ENCODE data around the gene SOSTDC1.
"Not testable (repeated sequence)": the region's sequence is repeated elsewhere in the genome, so short reads cannot be mapped to it uniquely, and the experiment has no call there.

The SOSTDC1 gene

DNA sequence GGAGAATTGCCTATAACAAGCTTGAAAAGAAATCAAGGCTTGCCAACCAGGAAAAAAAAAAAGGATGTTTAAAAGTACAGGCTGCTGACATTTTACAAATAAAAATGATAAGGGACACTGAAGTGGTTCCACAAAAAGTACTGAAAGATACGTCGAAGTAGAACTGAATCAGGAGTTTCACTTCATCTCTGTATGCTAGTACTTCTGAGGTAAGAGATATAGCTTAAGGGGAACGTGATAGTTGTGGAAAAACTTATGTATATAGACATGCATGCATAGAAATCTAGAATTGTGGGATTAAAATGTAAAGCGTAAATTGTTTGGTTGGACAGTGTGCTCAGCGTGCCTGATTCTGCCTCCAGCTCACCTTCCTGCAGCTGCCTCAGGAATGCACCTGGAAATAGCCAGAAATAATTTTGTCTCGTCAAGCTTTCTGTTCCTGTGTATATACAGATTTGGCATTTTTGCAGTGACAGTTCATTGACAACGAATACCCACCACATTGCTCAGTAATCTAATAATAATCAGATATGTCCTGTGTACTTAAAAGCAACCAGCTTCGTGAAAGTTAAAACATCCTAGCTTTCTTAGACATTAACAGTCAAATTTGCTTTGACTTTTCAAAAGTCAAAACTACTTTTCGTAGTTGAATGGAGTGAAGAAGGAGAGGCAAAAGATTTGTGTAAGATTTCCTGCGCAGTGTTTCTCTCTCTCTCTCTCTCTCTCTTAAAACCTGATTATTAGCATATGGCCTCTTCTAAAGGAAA, 1.4 kb downstream of the SOSTDC1 start:
- TF ChIP-seq, protein P1, sequence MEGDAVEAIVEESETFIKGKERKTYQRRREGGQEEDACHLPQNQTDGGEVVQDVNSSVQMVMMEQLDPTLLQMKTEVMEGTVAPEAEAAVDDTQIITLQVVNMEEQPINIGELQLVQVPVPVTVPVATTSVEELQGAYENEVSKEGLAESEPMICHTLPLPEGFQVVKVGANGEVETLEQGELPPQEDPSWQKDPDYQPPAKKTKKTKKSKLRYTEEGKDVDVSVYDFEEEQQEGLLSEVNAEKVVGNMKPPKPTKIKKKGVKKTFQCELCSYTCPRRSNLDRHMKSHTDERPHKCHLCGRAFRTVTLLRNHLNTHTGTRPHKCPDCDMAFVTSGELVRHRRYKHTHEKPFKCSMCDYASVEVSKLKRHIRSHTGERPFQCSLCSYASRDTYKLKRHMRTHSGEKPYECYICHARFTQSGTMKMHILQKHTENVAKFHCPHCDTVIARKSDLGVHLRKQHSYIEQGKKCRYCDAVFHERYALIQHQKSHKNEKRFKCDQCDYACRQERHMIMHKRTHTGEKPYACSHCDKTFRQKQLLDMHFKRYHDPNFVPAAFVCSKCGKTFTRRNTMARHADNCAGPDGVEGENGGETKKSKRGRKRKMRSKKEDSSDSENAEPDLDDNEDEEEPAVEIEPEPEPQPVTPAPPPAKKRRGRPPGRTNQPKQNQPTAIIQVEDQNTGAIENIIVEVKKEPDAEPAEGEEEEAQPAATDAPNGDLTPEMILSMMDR (conservative IDR thresholded peaks at IDR 0.05; ENCODE audit: control insufficient read depth, insufficient read depth, low read depth, low read length) = no peak
- no peak for DNase-seq (ENCODE audit: low read depth)
- no peak overlapping the region for H3K4me3 ChIP-seq (ENCODE audit: control insufficient read depth, low read depth, low read length)

DNA sequence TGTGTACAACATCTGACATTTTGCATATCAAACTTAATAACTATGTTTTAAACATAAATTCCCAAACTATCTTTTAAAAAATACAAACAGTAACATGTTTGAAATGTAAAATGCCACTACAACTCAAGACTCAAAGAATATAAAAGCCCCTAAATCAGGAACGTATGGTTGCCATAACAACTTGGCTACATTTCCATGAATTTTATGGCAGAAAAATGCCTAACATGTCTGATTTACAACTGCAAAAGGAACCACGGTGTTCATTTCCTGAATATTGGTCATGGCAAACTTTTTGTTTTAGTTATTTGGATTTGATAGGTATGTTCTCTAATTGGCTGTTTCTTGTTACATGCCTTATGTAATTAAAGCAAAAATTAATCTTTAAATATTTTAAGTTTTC, 2.0 kb downstream of the SOSTDC1 start:
- no peak overlapping the region for H3K4me3 ChIP-seq (ENCODE audit: control insufficient read depth, low read depth, low read length)
- TF ChIP-seq, protein P1 (conservative IDR thresholded peaks at IDR 0.05; ENCODE audit: control insufficient read depth, insufficient read depth, low read depth, low read length) = no peak
- DNase-seq (ENCODE audit: low read depth) = no peak

DNA sequence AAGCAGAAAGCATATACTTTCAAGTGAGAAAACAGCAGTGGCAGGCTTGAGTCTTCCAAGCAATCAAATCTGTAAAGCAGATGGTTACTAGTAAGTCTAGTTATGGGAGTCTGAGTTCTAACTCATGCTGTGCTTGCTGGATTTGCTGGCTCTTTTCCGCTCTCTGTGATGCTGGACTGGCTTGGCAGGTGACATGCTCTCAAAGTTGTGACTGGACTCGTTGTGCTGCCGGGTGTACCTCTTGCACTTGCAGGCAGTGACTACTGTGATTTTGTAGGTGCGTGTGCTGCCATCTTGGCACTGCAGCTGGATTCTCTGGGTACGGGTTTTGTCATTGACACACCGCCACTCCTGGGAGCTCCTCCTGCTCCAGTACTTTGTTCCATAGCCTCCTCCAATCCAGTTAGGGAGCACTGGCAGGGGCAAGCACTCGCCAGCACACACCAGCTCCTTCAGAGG, 3.1 kb downstream of the SOSTDC1 start:
- TF ChIP-seq, protein P1 (conservative IDR thresholded peaks at IDR 0.05; ENCODE audit: control insufficient read depth, insufficient read depth, low read depth, low read length) = no peak
- DNase-seq (ENCODE audit: low read depth) = no peak
- H3K4me3 ChIP-seq (ENCODE audit: control insufficient read depth, low read depth, low read length) = no peak overlapping the region

DNA sequence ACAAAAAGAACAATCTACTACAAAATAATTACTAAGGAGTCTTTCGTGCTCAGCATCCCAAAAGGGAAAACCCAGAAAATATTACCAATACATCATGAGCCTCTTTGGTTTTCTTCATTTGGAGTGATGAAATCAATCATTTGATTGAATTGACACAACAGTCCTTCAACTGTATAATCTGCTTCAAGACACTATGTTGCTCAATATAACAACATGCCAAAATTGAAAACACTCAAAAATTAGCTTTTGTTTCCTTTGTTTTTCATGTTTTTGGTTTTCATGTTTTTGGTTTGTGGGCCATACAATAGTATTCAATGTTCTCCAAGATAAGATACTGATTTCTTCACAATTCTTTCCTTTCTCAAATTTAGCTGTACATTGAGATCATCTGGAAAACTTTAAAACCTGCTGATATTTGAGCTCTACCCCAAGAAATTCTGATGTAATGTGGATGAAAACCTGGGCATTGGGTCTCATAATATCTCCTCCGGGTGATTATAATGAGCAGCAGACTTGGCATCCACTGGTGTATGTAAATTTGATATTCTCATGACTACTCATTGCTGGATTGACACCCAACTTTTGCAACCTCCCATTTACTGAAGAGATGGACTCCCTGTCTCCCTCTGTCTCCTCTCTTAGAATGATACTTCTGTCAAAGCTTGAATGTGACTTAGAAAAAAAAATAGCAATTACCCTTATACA, 4.6 kb downstream of the SOSTDC1 start:
- TF ChIP-seq, protein P1 (conservative IDR thresholded peaks at IDR 0.05; ENCODE audit: control insufficient read depth, insufficient read depth, low read depth, low read length) = no peak
- no peak overlapping the region for H3K4me3 ChIP-seq (ENCODE audit: control insufficient read depth, low read depth, low read length)
- no peak for DNase-seq (ENCODE audit: low read depth)

DNA sequence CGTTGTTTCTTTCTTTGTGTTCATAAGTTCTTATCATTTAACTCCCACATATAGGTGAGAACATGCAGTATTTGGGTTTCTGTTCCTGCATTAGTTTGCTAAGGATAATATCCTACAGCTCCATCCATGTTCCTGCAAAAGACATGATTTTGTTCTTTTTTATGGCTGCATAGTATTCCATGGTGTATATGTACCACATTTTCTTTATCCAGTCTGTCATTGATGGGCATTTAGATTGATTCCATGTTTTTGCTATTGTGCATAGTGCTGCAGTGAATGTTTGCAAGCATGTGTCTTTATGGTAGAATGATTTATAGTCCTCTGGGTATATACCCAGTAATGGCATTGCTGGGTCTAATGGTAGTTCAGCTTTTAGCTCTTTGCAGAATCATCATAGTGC, 9.2 kb downstream of the SOSTDC1 start:
- DNase-seq (ENCODE audit: low read depth) = not testable (repeated sequence)

DNA sequence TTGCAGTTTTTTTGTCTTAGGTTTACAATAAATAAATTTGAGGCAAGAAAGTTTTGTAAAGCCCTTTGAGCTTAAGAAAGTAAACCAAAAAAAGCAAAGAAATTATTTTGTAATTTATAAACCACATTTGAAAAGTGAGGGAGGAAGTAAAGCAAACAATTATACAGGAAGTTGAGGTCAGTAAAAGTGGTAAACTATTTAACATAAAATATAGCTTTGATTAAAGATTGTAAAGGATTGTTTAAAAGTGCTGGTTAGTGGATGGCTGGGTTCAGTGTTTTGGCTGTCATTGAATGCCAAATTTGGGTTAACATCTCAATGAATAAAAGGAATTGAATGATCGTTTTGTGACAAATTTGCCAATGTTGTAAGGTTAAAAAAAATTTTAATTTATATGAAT, 9.9 kb downstream of the SOSTDC1 start:
- DNase-seq (ENCODE audit: low read depth) = no peak
- TF ChIP-seq, protein P1 (conservative IDR thresholded peaks at IDR 0.05; ENCODE audit: control insufficient read depth, insufficient read depth, low read depth, low read length) = no peak
- no peak overlapping the region for H3K4me3 ChIP-seq (ENCODE audit: control insufficient read depth, low read depth, low read length)

More for the DNA sequence above, 9.2 kb downstream of the SOSTDC1 start:
- H3K4me3 ChIP-seq (ENCODE audit: control insufficient read depth, low read depth, low read length) = not testable (repeated sequence)

DNA sequence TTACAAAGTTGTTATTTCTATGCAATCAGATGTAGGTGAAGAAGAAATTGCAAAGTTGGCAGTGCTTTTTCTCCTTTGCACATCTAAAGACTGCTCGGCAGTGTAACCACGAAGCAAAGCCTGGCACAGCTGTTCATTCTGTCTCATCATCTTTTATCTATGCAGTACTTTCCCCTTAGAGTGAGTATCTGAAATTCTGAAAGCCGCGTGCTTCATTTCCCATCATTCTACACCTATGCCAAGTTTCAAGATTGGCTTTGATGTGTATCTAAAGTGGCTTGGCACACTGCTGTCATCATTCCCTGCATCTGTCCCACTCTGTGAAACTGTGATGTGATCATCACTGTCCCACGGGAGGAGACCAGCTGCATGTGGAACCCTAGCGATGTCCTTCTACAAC, 15.2 kb downstream of the SOSTDC1 start:
- no peak for DNase-seq (ENCODE audit: low read depth)
- TF ChIP-seq, protein P1 (conservative IDR thresholded peaks at IDR 0.05; ENCODE audit: control insufficient read depth, insufficient read depth, low read depth, low read length) = no peak

More for the DNA sequence above, 15.2 kb downstream of the SOSTDC1 start:
- H3K4me3 ChIP-seq (ENCODE audit: control insufficient read depth, low read depth, low read length) = no peak overlapping the region

Measured in fibroblast of mammary gland (primary cell).